Body of pancreas (tissue), 4 donors: ENCODE results near the gene MEIS3.

Source experiments
- CTCF ChIP-seq, 7 experiments: fragments of 450-650 bp in 4 of 7; fragments of 200-600 bp in 3 of 7; sonication (generic) in 3 of 7; IDR thresholded peaks; one replicate each; pipeline ENCODE4 v1.5.1; 2016 to 2019; ENCODE audit warnings: antibody characterized with exemption in 7 of 7
- POLR2A ChIP-seq, 3 donors: fragments of 450-650 bp; IDR thresholded peaks; one replicate each; pipeline ENCODE4 v1.6.1; 2016; ENCODE audit warnings: antibody characterized with exemption in 3 of 3, mild to moderate bottlenecking in 2 of 3

- no peak for TF ChIP-seq POLR2A (IDR thresholded peaks at IDR 0.05)
- no peak for TF ChIP-seq CTCF (IDR thresholded peaks at IDR 0.05)
Measured at GRCh38 chr19:47465957-47466356, 46.6 kb upstream of the MEIS3 start.
